HG03571 (cell line): ENCODE results near the gene ANKRD29.
"Not testable (repeated sequence)": the region's sequence is repeated elsewhere in the genome, so short reads cannot be mapped to it uniquely, and the experiment has no call there.

Experiments
- ATAC-seq: cut with Tn5 transposase; IDR thresholded peaks from one replicate; pipeline ENCODE4 v1.9.1; 2021; ENCODE audit not compliant: unreplicated experiment

ANKRD29 gene

GRCh38 chr18:23645568-23646175, 17.0 kb downstream of the ANKRD29 start:
- ATAC-seq = no peak

GRCh38 chr18:23643815-23644490, 18.8 kb downstream of the ANKRD29 start:
- ATAC-seq = no peak

- ATAC-seq = no peak
These were observed 20.6 kb downstream of the ANKRD29 start for GRCh38 chr18:23641937-23642666.

DNA sequence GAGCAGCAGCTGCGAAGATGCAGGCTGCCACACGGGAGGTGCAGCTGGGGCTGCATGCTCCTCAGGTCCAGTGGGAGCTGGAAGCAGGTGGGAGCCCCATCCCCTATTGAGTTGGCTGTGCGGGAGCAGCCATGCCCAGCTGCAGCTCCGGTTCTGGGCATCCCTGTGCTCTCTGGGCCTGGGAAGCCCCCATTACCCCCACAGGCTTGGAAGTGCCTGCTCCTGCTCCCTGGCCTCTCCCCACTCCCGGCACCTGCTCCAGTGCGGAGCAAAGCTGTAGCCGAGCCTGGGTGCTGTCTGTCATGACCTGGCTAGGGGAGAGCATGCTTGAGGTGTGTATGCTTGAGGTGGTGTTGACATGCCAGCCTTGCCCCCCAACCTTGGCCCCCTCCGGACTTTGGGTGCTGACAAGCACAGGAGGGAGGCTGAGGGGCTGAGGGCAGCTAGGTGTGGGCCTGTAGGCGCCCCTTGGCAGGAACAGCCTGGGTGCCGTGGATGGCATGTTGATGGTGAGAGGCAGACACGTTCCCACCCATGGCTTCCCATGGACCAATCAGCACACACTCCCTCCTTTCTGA, 21.5 kb downstream of the ANKRD29 start:
- no peak for ATAC-seq

GRCh38 chr18:23640052-23640451, 22.7 kb downstream of the ANKRD29 start:
- no peak for ATAC-seq

DNA sequence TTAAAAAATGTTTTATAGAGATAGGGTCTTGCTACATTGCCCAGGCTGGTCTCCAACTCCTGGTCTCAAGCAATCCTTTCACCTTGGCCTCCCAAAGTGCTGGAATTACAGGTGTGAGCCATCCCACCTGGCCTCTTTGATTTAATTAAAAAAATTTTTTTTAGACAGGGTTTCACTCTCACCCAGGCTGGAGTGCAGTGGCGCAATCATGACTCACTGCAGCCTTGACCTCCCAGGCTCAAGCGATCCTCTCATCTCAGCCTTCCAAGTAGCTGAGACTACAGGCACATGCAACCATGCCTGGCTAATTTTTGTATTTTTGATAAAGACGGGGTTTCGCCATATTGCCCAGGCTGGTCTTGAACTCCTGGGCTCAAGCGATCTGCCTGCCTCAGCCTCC, 26.3 kb downstream of the ANKRD29 start:
- ATAC-seq = not testable (repeated sequence)

DNA sequence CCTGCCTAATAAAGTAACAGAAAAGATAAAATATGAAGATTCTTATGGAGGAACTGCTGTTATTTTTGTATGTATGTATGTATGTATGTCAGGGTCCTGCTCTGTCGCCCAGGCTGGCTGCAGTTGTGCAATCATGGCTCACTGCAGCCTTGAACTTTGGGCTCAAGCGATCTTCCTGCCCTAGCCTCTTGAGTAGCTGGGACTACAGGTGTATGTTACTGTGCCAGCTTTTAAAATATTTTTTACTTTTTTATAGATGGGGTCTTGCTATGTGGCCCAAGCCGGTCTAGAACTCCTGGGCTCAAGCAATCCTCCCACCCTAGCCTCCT, 26.7 kb downstream of the ANKRD29 start:
- no peak for ATAC-seq

DNA sequence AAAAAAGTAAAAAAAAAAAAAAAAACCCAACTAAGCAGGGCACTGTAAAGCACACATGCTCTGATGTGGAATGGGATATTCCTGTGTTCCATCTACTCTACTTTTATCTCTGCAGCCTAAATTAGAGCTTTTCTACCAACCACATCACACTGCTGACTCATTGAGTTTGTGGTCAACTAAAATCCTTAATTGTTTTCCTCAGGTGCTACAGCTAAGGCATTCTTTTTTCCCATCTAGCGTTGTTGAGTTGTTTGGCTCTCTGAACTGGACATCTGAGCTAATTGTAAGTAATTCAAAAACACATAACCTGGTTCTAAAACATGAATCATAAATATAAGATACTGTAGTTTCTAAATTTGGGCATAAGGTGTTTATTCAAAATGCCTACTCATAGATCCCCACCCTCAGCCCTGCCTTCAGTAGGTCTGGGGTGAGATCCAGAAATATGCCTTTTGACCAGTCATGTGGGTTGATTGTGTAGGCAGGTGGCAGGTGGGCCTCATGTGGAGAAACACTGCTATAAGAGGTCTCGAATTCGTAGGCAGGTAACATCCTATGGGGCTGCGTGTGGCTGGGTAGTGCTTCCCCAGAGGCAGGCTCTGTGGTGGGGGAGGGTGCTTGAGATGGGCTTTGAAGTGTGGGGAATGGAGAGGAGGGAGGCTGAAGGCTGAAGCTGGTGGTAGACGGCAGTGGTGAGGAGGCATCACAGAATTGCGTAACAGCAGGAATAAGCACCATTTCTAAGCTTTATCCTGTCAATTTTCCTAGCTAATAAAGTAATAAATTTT, 27.2 kb downstream of the ANKRD29 start:
- no peak for ATAC-seq

DNA sequence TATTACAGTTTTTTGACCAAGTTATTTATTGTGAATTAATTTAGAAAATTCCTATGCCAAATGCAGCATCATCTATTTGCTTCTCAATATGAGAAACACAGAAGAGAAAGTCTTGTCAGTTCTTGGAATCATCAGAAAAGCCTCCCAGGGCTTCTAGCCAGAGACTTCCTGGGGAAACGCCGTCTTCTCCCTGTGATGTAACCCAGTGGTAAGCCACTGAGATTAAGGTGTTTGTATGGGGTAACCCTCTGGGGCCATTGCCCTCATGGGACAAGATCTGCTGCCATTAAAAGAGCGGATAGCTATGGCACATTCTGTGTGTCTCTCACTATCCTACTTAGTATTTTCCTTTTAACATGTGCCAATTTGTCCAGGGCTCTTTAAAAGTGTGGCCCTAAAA, 28.0 kb downstream of the ANKRD29 start:
- ATAC-seq = no peak

DNA sequence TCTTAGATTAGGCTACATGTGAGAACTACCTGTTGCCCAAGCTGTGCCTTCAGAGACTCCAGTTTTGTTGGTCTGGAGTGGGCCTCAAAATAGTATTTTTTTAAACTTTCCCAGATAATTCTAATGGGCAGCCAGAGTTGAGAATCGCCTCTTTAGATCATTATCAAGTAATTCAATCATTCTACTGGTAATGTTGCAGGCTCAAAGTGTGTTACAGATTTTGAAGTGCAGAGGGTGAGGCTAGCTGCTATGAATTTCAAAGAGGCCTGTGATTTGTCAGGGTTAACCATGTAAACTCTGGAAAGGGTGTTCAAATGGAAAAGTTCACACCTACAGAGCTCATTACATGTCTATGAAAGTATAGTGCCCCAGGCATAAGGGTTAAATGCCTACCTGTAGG, 30.1 kb downstream of the ANKRD29 start:
- ATAC-seq = no peak

DNA sequence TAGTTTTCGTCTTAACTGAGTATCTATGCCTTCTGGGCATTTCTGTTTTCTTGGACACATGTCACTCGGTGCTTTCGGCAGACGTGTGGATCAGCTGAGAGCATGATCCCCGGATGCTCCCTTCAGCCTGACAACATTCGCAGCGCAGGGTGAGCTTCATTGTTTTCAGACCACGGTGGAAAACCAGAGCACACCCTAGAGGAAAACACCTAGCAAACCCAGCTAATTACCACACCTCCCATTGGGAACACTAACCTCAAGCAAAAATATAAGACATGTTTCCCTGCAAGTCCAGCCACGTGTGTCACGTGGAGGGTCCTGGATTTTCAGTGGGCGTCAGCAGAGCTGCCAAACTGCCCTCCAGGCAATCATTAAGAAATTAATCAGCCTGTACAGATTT, 31.0 kb downstream of the ANKRD29 start:
- ATAC-seq = no peak

- ATAC-seq = no peak
These were observed 31.4 kb downstream of the ANKRD29 start for GRCh38 chr18:23631312-23631711.

GRCh38 chr18:23629444-23629946, 33.2 kb downstream of the ANKRD29 start:
- peak; percentile 92 for ATAC-seq

GRCh38 chr18:23627970-23628369, 34.7 kb downstream of the ANKRD29 start:
- ATAC-seq = no peak

GRCh38 chr18:23627321-23627720, 35.4 kb downstream of the ANKRD29 start:
- ATAC-seq = no peak

- no peak for ATAC-seq
These were observed 36.0 kb downstream of the ANKRD29 start for GRCh38 chr18:23626451-23627279.

DNA sequence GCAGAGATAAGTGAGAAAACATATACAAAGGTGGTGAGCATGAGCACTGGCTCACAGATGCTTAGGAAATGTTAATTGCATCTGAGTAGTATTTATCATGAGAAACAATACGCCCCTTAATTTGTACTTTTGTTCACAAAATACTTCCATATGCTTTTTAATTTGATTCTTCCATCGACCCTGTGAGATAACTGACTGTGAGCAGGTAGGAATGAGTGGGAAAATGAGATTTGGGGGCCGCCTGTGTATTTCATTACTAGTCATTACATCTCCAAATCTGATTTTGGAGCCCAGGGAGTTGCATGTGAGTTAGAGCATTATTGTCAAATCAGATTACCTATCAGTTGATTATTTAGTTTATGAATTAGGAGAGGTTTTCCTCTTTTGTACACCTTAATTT, 39.7 kb downstream of the ANKRD29 start:
- ATAC-seq = no peak

GRCh38 chr18:23619388-23619881, 43.3 kb downstream of the ANKRD29 start:
- ATAC-seq = no peak

GRCh38 chr18:23618862-23619387, 43.8 kb downstream of the ANKRD29 start:
- no peak for ATAC-seq
